GM23338 (cell line): Measurements from ENCODE around the gene SPATA13. TPM values are rescaled to one million over a fixed set of nuclear protein-coding genes. Genes with fewer than 3 reads are reported as not detected.

ENCODE experiments used
- ATAC-seq: fragments of 200-7000 bp; cut with Tn5 transposase; 3 replicates; pipeline ENCODE4 v1.9.1; 2020
- DNase-seq: peaks from one replicate; pipeline ENCODE4 v3.0.0-alpha.2; 2015; ENCODE audit warnings: low spot score
- H2AFZ ChIP-seq: fragments of 200-600 bp; sonication (generic); 2 replicates; pipeline ENCODE4 v1.8.0; 2016; ENCODE audit warnings: antibody characterized with exemption, mild to moderate bottlenecking, moderate library complexity
- H3F3A ChIP-seq: fragments of 200-600 bp; sonication (generic); replicated peaks from 2 replicates; pipeline ENCODE4 v1.8.0; 2017; ENCODE audit warnings: antibody characterized with exemption, mixed run types, low read depth
- H3K27ac ChIP-seq: fragments of 200-600 bp; sonication (generic); 2 replicates; pipeline ENCODE4 v1.6.1; 2016; ENCODE audit warnings: low read depth
- H3K27me3 ChIP-seq: fragments of 200-600 bp; sonication (generic); 2 replicates; pipeline ENCODE4 v1.8.0; 2016; ENCODE audit warnings: mild to moderate bottlenecking, mixed run types, moderate library complexity; ENCODE audit not compliant: insufficient read depth
- H3K36me3 ChIP-seq: fragments of 200-600 bp; sonication (generic); 2 replicates; pipeline ENCODE4 v1.8.0; 2016; ENCODE audit warnings: mild to moderate bottlenecking; ENCODE audit not compliant: insufficient read depth
- H3K4me1 ChIP-seq: fragments of 200-600 bp; sonication (generic); 2 replicates; pipeline ENCODE4 v1.8.0; 2016; ENCODE audit warnings: mild to moderate bottlenecking, moderate library complexity; ENCODE audit not compliant: insufficient read depth
- H3K4me2 ChIP-seq: fragments of 200-600 bp; sonication (generic); 2 replicates; pipeline ENCODE4 v1.7.1; 2017; ENCODE audit warnings: mixed run types
- H3K4me3 ChIP-seq: fragments of 200-600 bp; sonication (generic); 2 replicates; pipeline ENCODE4 v1.6.1; 2016; ENCODE audit warnings: mixed run types
- H3K79me2 ChIP-seq: fragments of 200-600 bp; sonication (generic); replicated peaks from 2 replicates; pipeline ENCODE4 v1.8.0; 2017; ENCODE audit warnings: mild to moderate bottlenecking; ENCODE audit not compliant: insufficient read depth
- H3K9me2 ChIP-seq: fragments of 200-600 bp; sonication (generic); 2 replicates; pipeline ENCODE4 v1.8.0; 2017; ENCODE audit not compliant: insufficient read depth
- H4K20me1 ChIP-seq: fragments of 200-600 bp; sonication (generic); replicated peaks from 2 replicates; pipeline ENCODE4 v1.8.0; 2017; ENCODE audit warnings: mild to moderate bottlenecking; ENCODE audit not compliant: insufficient read depth
- H3K27ac Mint-ChIP-seq: 2 replicates; pipeline ENCODE4 v1.8.0; 2020; ENCODE audit warnings: inconsistent platforms, mild to moderate bottlenecking, moderate library complexity, mixed read lengths
- H3K27me3 Mint-ChIP-seq: 3 replicates; pipeline ENCODE4 v1.8.0; 2022; ENCODE audit warnings: low read depth, mild to moderate bottlenecking, moderate library complexity, mixed read lengths, inconsistent platforms; ENCODE audit not compliant: insufficient read depth, poor library complexity
- H3K36me3 Mint-ChIP-seq: 3 replicates; pipeline ENCODE4 v1.8.0; 2021; ENCODE audit warnings: low read depth, mild to moderate bottlenecking, inconsistent platforms, moderate library complexity, mixed read lengths
- H3K4me1 Mint-ChIP-seq: 3 replicates; pipeline ENCODE4 v1.8.0; 2020; ENCODE audit warnings: mild to moderate bottlenecking, inconsistent platforms, mixed read lengths
- H3K4me3 Mint-ChIP-seq: 3 replicates; pipeline ENCODE4 v1.8.0; 2021; ENCODE audit warnings: moderate library complexity, mild to moderate bottlenecking, inconsistent platforms, mixed read lengths
- H3K9me3 Mint-ChIP-seq: 3 replicates; pipeline ENCODE4 v1.8.0; 2020; ENCODE audit warnings: moderate library complexity, mild to moderate bottlenecking, inconsistent platforms, mixed read lengths
- CREB1 ChIP-seq: fragments of 250-450 bp; sonication (Bioruptor Pico); IDR thresholded peaks from 2 replicates; pipeline ENCODE4 v1.5.0; 2020; ENCODE audit warnings: low read depth, mild to moderate bottlenecking, moderate library complexity
- ETS1 ChIP-seq: IDR thresholded peaks from 2 replicates; pipeline ENCODE4 v1.6.1; 2016; ENCODE audit warnings: antibody characterized with exemption
- EZH2 ChIP-seq: fragments of 200-600 bp; sonication (generic); IDR thresholded peaks from one replicate; pipeline ENCODE4 v1.8.0; 2017; ENCODE audit warnings: antibody characterized with exemption, mild to moderate bottlenecking, low read depth; ENCODE audit not compliant: unreplicated experiment
- EZH2phosphoT487 ChIP-seq: fragments of 200-600 bp; sonication (generic); IDR thresholded peaks from one replicate; pipeline ENCODE4 v1.8.1; 2018; ENCODE audit warnings: antibody characterized with exemption; ENCODE audit not compliant: unreplicated experiment
- JUNB ChIP-seq: IDR thresholded peaks from one replicate; pipeline ENCODE4 v1.6.1; 2016; ENCODE audit warnings: antibody characterized with exemption; ENCODE audit not compliant: unreplicated experiment
- NANOG ChIP-seq: IDR thresholded peaks from 2 replicates; pipeline ENCODE4 v1.6.1; 2016; ENCODE audit warnings: antibody characterized with exemption, borderline replicate concordance
- POLR2AphosphoS5 ChIP-seq: IDR thresholded peaks from 2 replicates; pipeline ENCODE4 v1.6.1; 2016; ENCODE audit warnings: antibody characterized with exemption, low read depth
- REST ChIP-seq: IDR thresholded peaks from one replicate; pipeline ENCODE4 v1.6.1; 2018; ENCODE audit warnings: antibody characterized with exemption; ENCODE audit not compliant: unreplicated experiment
- STAT1 ChIP-seq: IDR thresholded peaks from one replicate; pipeline ENCODE4 v1.6.1; 2016; ENCODE audit warnings: antibody characterized with exemption; ENCODE audit not compliant: unreplicated experiment
- ZNF114 ChIP-seq: fragments of 250-450 bp; sonication (Bioruptor Pico); IDR thresholded peaks from 2 replicates; pipeline ENCODE4 v1.5.0; 2020; ENCODE audit warnings: mild to moderate bottlenecking, moderate library complexity
- ZNF331 ChIP-seq: fragments of 250-450 bp; sonication (Bioruptor Pico); IDR thresholded peaks from 2 replicates; pipeline ENCODE4 v1.5.0; 2020; ENCODE audit warnings: low read depth, mild to moderate bottlenecking, moderate library complexity
- ZNF462 ChIP-seq: fragments of 250-450 bp; sonication (Bioruptor Pico); IDR thresholded peaks from 2 replicates; pipeline ENCODE4 v1.5.0; 2020; ENCODE audit warnings: mild to moderate bottlenecking, moderate library complexity
- polyA plus RNA-seq: library from polyadenylated mRNA; unstranded; fragments of >200 nt; fragmentation: Nextera tagmentation; extraction: Ambion mirVana; gene quantifications from 2 replicates; pipeline ENCODE4 v1.2.1, GENCODE V29; 2016
- total RNA-seq: library from RNA; depleted of rRNA; stranded (reverse); fragments of >200 nt; shearing (Covaris generic); gene quantifications from 2 replicates; pipeline ENCODE4 v1.2.3, GENCODE V29; 2014

The SPATA13 gene
- total and polyA plus RNA-seq, 2 experiments from 2014 or later: 11.9 to 45.7 TPM

- Histone ChIP-seq H3K27ac (no peak overlapping the region), H3K4me2 (no peak overlapping the region), H2AFZ (no peak overlapping the region), H3K4me1 (no peaks in the 10 kb centered on the region), H3K9me2 (no peaks in the 10 kb centered on the region), H3K4me3 (no peak overlapping the region), H4K20me1 (peaks cover 4% of the 10 kb centered on the region; the same call in 1 of the 2 replicates), H3F3A (no peaks in the 10 kb centered on the region), H3K27me3 (no peaks in the 10 kb centered on the region), H3K36me3 (no peaks in the 10 kb centered on the region), H3K79me2 (no peaks in the 10 kb centered on the region)
- no peak overlapping the region for H3K4me3 Mint-ChIP-seq
- no peaks in the 10 kb centered on the region for H3K36me3 Mint-ChIP-seq
- TF ChIP-seq ZNF462: no peak
- TF ChIP-seq REST: no peak
- TF ChIP-seq CREB1: no peak
- TF ChIP-seq ZNF331 (CRISPR knock-in tag): no peak
- no peak for TF ChIP-seq STAT1
- no peak for TF ChIP-seq JUNB
- TF ChIP-seq NANOG: no peak
- no peak for TF ChIP-seq EZH2phosphoT487
- TF ChIP-seq POLR2AphosphoS5: no peak
- no peak for TF ChIP-seq ETS1
- no peak for TF ChIP-seq EZH2
- no peak for TF ChIP-seq ZNF114 (CRISPR knock-in tag)
- H3K27me3 Mint-ChIP-seq: peaks cover 6% of the 10 kb centered on the region
- ATAC-seq: no peak
- DNase-seq: no peak
- no peaks in the 10 kb centered on the region for H3K9me3 Mint-ChIP-seq
- no peaks in the 10 kb centered on the region; the same call in 2 of the 3 replicates for H3K4me1 Mint-ChIP-seq
- H3K27ac Mint-ChIP-seq: no peak overlapping the region
These were observed 101.0 kb downstream of the SPATA13 start for GRCh38 chr13:24261566-24261965.
